ENCODE data around the gene RPAP3. TPM values are rescaled to one million over a fixed set of nuclear protein-coding genes. Genes with fewer than 3 reads are reported as not detected.

The RPAP3 gene
- total RNA-seq, 2 donors from 2014 or later = 15.0 to 26.5 TPM

DNA sequence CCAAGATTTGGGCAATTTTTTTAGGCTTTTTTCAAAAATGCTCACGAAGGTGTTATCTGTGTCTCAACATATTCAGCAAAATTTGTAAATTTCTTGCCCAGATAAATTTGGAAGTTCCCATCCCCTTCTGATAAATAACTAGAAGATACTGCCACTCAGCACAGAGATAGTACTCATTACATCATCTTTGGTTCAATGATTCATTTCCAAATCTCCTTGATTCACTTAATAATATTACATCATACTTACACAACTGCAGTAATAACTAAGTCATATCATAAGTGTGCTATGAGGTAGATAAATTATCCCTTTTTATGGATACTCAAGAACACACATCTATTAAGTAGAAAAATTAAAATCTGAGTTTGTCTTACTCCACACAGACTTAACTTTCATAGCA is 89.4 kb downstream of the RPAP3 start:
- TF ChIP-seq CTCF (IDR thresholded peaks at IDR 0.05) (no peak), POLR2AphosphoS5 (IDR thresholded peaks at IDR 0.05) (no peak), POLR2A (IDR thresholded peaks at IDR 0.05) (no peak)
- Histone ChIP-seq H3K9me3 (no peaks in the 10 kb centered on the region), H3K27me3 (replicated peaks; ENCODE audit: insufficient read depth) (no peaks in the 10 kb centered on the region), H3K4me3 (no peak overlapping the region), H3K36me3 (no peaks in the 10 kb centered on the region), H3K27ac (no peak overlapping the region), H3K4me1 (replicated peaks) (no peaks in the 10 kb centered on the region)
- intact Hi-C loops (cut with DNase I) = no loop called here
- 88% methylated on average over 1 of the region's 1 CpG for WGBS
- DNase-seq (ENCODE audit: low spot score) = no peak

GRCh38 chr12:47615711-47616110 is 90.1 kb downstream of the RPAP3 start:
- no peaks in the 10 kb centered on the region for H3K4me1 ChIP-seq (replicated peaks)
- H3K27ac ChIP-seq = no peak overlapping the region
- H3K27me3 ChIP-seq (replicated peaks; ENCODE audit: insufficient read depth) = no peaks in the 10 kb centered on the region
- no peaks in the 10 kb centered on the region for H3K36me3 ChIP-seq
- TF ChIP-seq CTCF (IDR thresholded peaks at IDR 0.05) (no peak), POLR2A (IDR thresholded peaks at IDR 0.05) (no peak), POLR2AphosphoS5 (IDR thresholded peaks at IDR 0.05) (no peak)
- DNase-seq (ENCODE audit: low spot score) = no peak
- no peaks in the 10 kb centered on the region for H3K9me3 ChIP-seq
- H3K4me3 ChIP-seq = no peak overlapping the region
- intact Hi-C loops (cut with DNase I) = no loop called here

DNA sequence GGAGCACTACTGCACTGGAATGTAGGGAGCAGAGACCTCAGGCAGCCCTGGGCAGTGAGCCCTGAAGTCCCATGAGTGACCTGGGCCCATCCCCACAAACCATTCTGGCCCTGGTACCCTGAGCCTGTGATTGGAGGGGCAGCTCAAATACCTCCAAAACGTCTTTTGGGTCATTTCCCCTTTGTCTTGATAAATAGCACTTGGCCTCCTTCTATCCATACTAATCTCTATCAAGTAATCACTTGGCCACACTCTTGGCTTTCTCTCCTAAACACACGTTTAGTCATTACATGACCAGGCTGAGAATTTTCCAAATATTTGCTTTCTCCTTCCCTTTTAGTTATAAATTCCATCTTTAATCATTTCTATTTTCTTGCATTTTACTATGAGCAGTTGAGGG is 91.3 kb downstream of the RPAP3 start:
- no peak for DNase-seq (ENCODE audit: low spot score)
- Histone ChIP-seq H3K9me3 (no peaks in the 10 kb centered on the region), H3K27me3 (replicated peaks; ENCODE audit: insufficient read depth) (no peaks in the 10 kb centered on the region), H3K27ac (no peak overlapping the region), H3K4me3 (no peak overlapping the region), H3K36me3 (no peaks in the 10 kb centered on the region), H3K4me1 (replicated peaks) (no peaks in the 10 kb centered on the region)
- no peak for TF ChIP-seq POLR2A (IDR thresholded peaks at IDR 0.05)
- no peak for TF ChIP-seq CTCF (IDR thresholded peaks at IDR 0.05)
- TF ChIP-seq POLR2AphosphoS5 (IDR thresholded peaks at IDR 0.05) = no peak
- intact Hi-C loops (cut with DNase I) = no loop called here
- WGBS = 36% methylated on average over 2 of the region's 2 CpGs

- intact Hi-C loops (cut with DNase I) = no loop called here
- TF ChIP-seq POLR2AphosphoS5 (IDR thresholded peaks at IDR 0.05) = no peak
Observed at GRCh38 chr12:47612953-47613352, 92.9 kb downstream of the RPAP3 start.

GRCh38 chr12:47611906-47612305 is 93.9 kb downstream of the RPAP3 start:
- DNase-seq (ENCODE audit: low spot score) = no peak
- no peaks in the 10 kb centered on the region for H3K27me3 ChIP-seq (replicated peaks; ENCODE audit: insufficient read depth)
- no peaks in the 10 kb centered on the region for H3K36me3 ChIP-seq
- no peaks in the 10 kb centered on the region for H3K9me3 ChIP-seq
- intact Hi-C loops (cut with DNase I) = no loop called here
- H3K27ac ChIP-seq = no peak overlapping the region
- H3K4me3 ChIP-seq = no peak overlapping the region
- TF ChIP-seq POLR2AphosphoS5 (IDR thresholded peaks at IDR 0.05) (no peak), POLR2A (IDR thresholded peaks at IDR 0.05) (no peak), CTCF (IDR thresholded peaks at IDR 0.05) (no peak)
- no peaks in the 10 kb centered on the region for H3K4me1 ChIP-seq (replicated peaks)

More at GRCh38 chr12:47612953-47613352, 92.9 kb downstream of the RPAP3 start:
- Histone ChIP-seq H3K36me3 (no peaks in the 10 kb centered on the region), H3K27me3 (replicated peaks; ENCODE audit: insufficient read depth) (no peaks in the 10 kb centered on the region), H3K4me3 (no peak overlapping the region), H3K9me3 (no peaks in the 10 kb centered on the region), H3K27ac (no peak overlapping the region), H3K4me1 (replicated peaks) (no peaks in the 10 kb centered on the region)
- DNase-seq (ENCODE audit: low spot score) = no peak
- 79% methylated on average over 1 of the region's 1 CpG for WGBS

Other genes starting within 250 kb of the RPAP3 start
- 1 to 10 TPM in 1 of 2 donors, not detected in 1; 1.0 TPM for gene ENDOU, start 19.5 kb upstream of the RPAP3 start, total RNA-seq
- 10 to 100 TPM; 19.1 to 28.5 TPM for gene RAPGEF3, start 52.9 kb upstream of the RPAP3 start, total RNA-seq
- 10 to 100 TPM; 39.0 to 52.5 TPM for gene SLC48A1, start 67.2 kb upstream of the RPAP3 start, total RNA-seq
- 10 to 100 TPM; 39.5 to 67.7 TPM for gene HDAC7, start 113.9 kb upstream of the RPAP3 start, total RNA-seq
- 1 to 10 TPM; 3.4 to 4.3 TPM for gene VDR, start 199.0 kb upstream of the RPAP3 start, total RNA-seq